Gastrocnemius medialis (tissue), 4 donors: ENCODE measurements around the gene NAPSA.

Experiments
- CTCF ChIP-seq, 5 experiments: fragments of 450-650 bp in 3 of 5; fragments of 200-600 bp in 2 of 5; sonication (generic) in 2 of 5; IDR thresholded peaks in 4 of 5; conservative IDR thresholded peaks in 1 of 5; 1 replicate in 4 of 5; 2 replicates in 1 of 5; pipeline ENCODE4 v1.5.1; 2016 to 2019; ENCODE audit warnings: antibody characterized with exemption in 5 of 5, mild to moderate bottlenecking in 3 of 5, moderate library complexity in 3 of 5
- POLR2A ChIP-seq, 2 donors: fragments of 450-650 bp; IDR thresholded peaks; one replicate each; pipeline ENCODE4 v1.6.1; 2017; ENCODE audit warnings: antibody characterized with exemption in 2 of 2, mild to moderate bottlenecking in 2 of 2, moderate library complexity in 2 of 2

- TF ChIP-seq CTCF (IDR thresholded peaks at IDR 0.05 in 4 of 5, conservative IDR thresholded peaks at IDR 0.05 in 1 of 5) (no peak), POLR2A (IDR thresholded peaks at IDR 0.05) (no peak)
Measured at GRCh38 chr19:50384685-50385535, 19.5 kb upstream of the NAPSA start.
